ENCODE measurements around the gene ABI3BP.

Gene ABI3BP

GRCh38 chr3:100882571-100882984 is 110.6 kb downstream of the ABI3BP start:
- DNase-seq = no peak

GRCh38 chr3:100880845-100881244 is 112.4 kb downstream of the ABI3BP start:
- DNase-seq = no peak

GRCh38 chr3:100880072-100880471 is 113.1 kb downstream of the ABI3BP start:
- DNase-seq = no peak

- DNase-seq = no peak
These were observed 113.9 kb downstream of the ABI3BP start for GRCh38 chr3:100879195-100879810.

GRCh38 chr3:100877286-100877685 is 115.9 kb downstream of the ABI3BP start:
- no peak for DNase-seq

- DNase-seq = no peak
These were observed 118.0 kb downstream of the ABI3BP start for GRCh38 chr3:100875239-100875638.

GRCh38 chr3:100873611-100874010 is 119.6 kb downstream of the ABI3BP start:
- no peak for DNase-seq

GRCh38 chr3:100871306-100871705 is 121.9 kb downstream of the ABI3BP start:
- no peak for DNase-seq

GRCh38 chr3:100869787-100870186 is 123.4 kb downstream of the ABI3BP start:
- DNase-seq = no peak

GRCh38 chr3:100868894-100869293 is 124.3 kb downstream of the ABI3BP start:
- DNase-seq = no peak

- DNase-seq = no peak
These were observed 125.1 kb downstream of the ABI3BP start for GRCh38 chr3:100868096-100868495.

GRCh38 chr3:100865442-100865841 is 127.8 kb downstream of the ABI3BP start:
- no peak for DNase-seq

GRCh38 chr3:100864471-100865250 is 128.6 kb downstream of the ABI3BP start:
- DNase-seq = no peak

- no peak for DNase-seq
These were observed 135.4 kb downstream of the ABI3BP start for GRCh38 chr3:100857863-100858262.

GRCh38 chr3:100856821-100857220 is 136.4 kb downstream of the ABI3BP start:
- DNase-seq = no peak

- DNase-seq = no peak
These were observed 140.4 kb downstream of the ABI3BP start for GRCh38 chr3:100852840-100853239.

GRCh38 chr3:100850701-100851100 is 142.5 kb downstream of the ABI3BP start:
- DNase-seq = no peak

- DNase-seq = no peak
These were observed 143.1 kb downstream of the ABI3BP start for GRCh38 chr3:100850156-100850555.

- no peak for DNase-seq
These were observed 148.9 kb downstream of the ABI3BP start for GRCh38 chr3:100844063-100844936.

- DNase-seq = no peak
These were observed 155.1 kb downstream of the ABI3BP start for GRCh38 chr3:100838157-100838556.

- no peak for DNase-seq
These were observed 156.6 kb downstream of the ABI3BP start for GRCh38 chr3:100836661-100837060.

- DNase-seq = no peak
These were observed 158.9 kb downstream of the ABI3BP start for GRCh38 chr3:100834332-100834731.

GRCh38 chr3:100833483-100833882 is 159.7 kb downstream of the ABI3BP start:
- no peak for DNase-seq

- no peak for DNase-seq
These were observed 161.6 kb downstream of the ABI3BP start for GRCh38 chr3:100831629-100832028.

Measured in NCI-H2171 (cell line).